B cell (primary cell): ENCODE data around the gene FBXO34. TPM values are rescaled to one million over a fixed set of nuclear protein-coding genes. Genes with fewer than 3 reads are reported as not detected.

Experiments used
- ATAC-seq: fragments of 200-7000 bp; cut with Tn5 transposase; one replicate; pipeline ENCODE4 v1.10.0; 2021; ENCODE audit warnings: low read depth, mild to moderate bottlenecking, moderate number of reproducible peaks, moderate library complexity
- CTCF ChIA-PET: fragments of 350-600 bp; sonication (Branson Sonifier 250); formaldehyde crosslinking; loops from one replicate; lab custom pipeline; 2021; ENCODE audit warnings: antibody characterized with exemption, inconsistent platforms; lab: Charles Lee
- POLR2A ChIA-PET: fragments of 350-600 bp; sonication (Branson Sonifier 250); formaldehyde crosslinking; loops from one replicate; lab custom pipeline; 2021; ENCODE audit warnings: antibody characterized with exemption; lab: Charles Lee
- DNase-seq: peaks from one replicate; pipeline ENCODE4 v3.0.0; 2013
- H2AFZ ChIP-seq: 2 replicates; pipeline ENCODE4 v1.6.1; 2012; ENCODE audit warnings: mild to moderate bottlenecking, low read depth, low read length; ENCODE audit not compliant: insufficient read depth, poor library complexity, severe bottlenecking
- H3K27ac ChIP-seq, 2 donors: 1 replicate in 1 of 2; 2 replicates in 1 of 2; pipeline ENCODE4 v1.5.1; 2012 to 2013; ENCODE audit warnings: low read length in 2 of 2, mild to moderate bottlenecking in 2 of 2, moderate library complexity in 1 of 2
- H3K27me3 ChIP-seq, 4 experiments: fragments of 200-600 bp in 1 of 4; sonication (generic) in 1 of 4; replicated peaks in 1 of 4; 1 replicate in 2 of 4; 2 replicates in 2 of 4; pipeline versions ENCODE4 v1.6.1 to v1.7.0; 2013 to 2016; ENCODE audit warnings: low read length in 3 of 4, mild to moderate bottlenecking in 2 of 4, mixed read lengths in 1 of 4, moderate library complexity in 1 of 4; ENCODE audit not compliant: insufficient read depth in 4 of 4, control insufficient read depth in 3 of 4; ENCODE audit errors: control extremely low read depth in 1 of 4
- H3K36me3 ChIP-seq, 2 experiments: replicated peaks in 1 of 2; 1 replicate in 1 of 2; 2 replicates in 1 of 2; pipeline versions ENCODE4 v1.6.1 to v1.7.1; 2013; ENCODE audit warnings: low read length in 1 of 2; ENCODE audit not compliant: insufficient read depth in 2 of 2, control insufficient read depth in 1 of 2; ENCODE audit errors: control extremely low read depth in 1 of 2, extremely low read depth in 1 of 2
- H3K4me1 ChIP-seq, 2 donors: fragments of 200-600 bp in 1 of 2; sonication (generic) in 1 of 2; 1 replicate in 1 of 2; 2 replicates in 1 of 2; pipeline versions ENCODE4 v1.5.1 to v1.6.1; 2013 to 2017; ENCODE audit warnings: low read length in 2 of 2; ENCODE audit not compliant: control insufficient read depth in 2 of 2, insufficient read depth in 2 of 2
- H3K4me2 ChIP-seq: replicated peaks from 2 replicates; pipeline ENCODE3; 2012; ENCODE audit warnings: mild to moderate bottlenecking, low read depth, low read length; ENCODE audit not compliant: poor library complexity, severe bottlenecking
- H3K4me3 ChIP-seq, 5 experiments: fragments of 200-600 bp in 1 of 5; sonication (generic) in 1 of 5; 1 replicate in 3 of 5; 2 replicates in 2 of 5; pipeline versions ENCODE4 v1.5.1 to v1.7.0; 2011 to 2016; ENCODE audit warnings: low read length in 4 of 5, mild to moderate bottlenecking in 4 of 5, low read depth in 2 of 5, control low read depth in 1 of 5, moderate library complexity in 1 of 5; ENCODE audit not compliant: insufficient read depth in 1 of 5; ENCODE audit errors: control extremely low read depth in 1 of 5, extremely low read depth in 1 of 5
- H3K79me2 ChIP-seq: fragments of 200-600 bp; sonication (generic); one replicate; pipeline ENCODE4 v1.6.0; 2016; ENCODE audit warnings: low read length; ENCODE audit not compliant: control insufficient read depth, insufficient read depth
- H3K9ac ChIP-seq: fragments of 200-600 bp; sonication (generic); 2 replicates; pipeline ENCODE4 v1.6.1; 2017; ENCODE audit warnings: mild to moderate bottlenecking, low read length, moderate library complexity
- H3K9me3 ChIP-seq, 3 donors: one replicate each; pipeline versions ENCODE4 v1.6.1 to v1.7.1; 2013; ENCODE audit warnings: low read length in 2 of 3; ENCODE audit not compliant: control insufficient read depth in 2 of 3, insufficient read depth in 1 of 3; ENCODE audit errors: control extremely low read depth in 1 of 3
- H4K20me1 ChIP-seq: 2 replicates; pipeline ENCODE4 v1.6.0; 2012; ENCODE audit warnings: mild to moderate bottlenecking, low read length; ENCODE audit not compliant: insufficient read depth, control insufficient read depth, poor library complexity, severe bottlenecking
- H3K27ac Mint-ChIP-seq: one replicate; pipeline ENCODE4 v1.8.0; 2021; ENCODE audit warnings: mixed read lengths
- H3K27me3 Mint-ChIP-seq: one replicate; pipeline ENCODE4 v1.8.0; 2021; ENCODE audit warnings: mixed read lengths
- H3K4me1 Mint-ChIP-seq: one replicate; pipeline ENCODE4 v1.8.0; 2021; ENCODE audit warnings: mixed read lengths
- H3K4me3 Mint-ChIP-seq: one replicate; pipeline ENCODE4 v1.8.0; 2021; ENCODE audit warnings: mixed read lengths
- H3K9me3 Mint-ChIP-seq: one replicate; pipeline ENCODE4 v1.8.0; 2022; ENCODE audit warnings: mixed read lengths; ENCODE audit not compliant: insufficient read depth
- CTCF ChIP-seq: fragments of 200-600 bp; IDR thresholded peaks from one replicate; pipeline ENCODE4 v1.8.0; 2022; ENCODE audit warnings: antibody characterized with exemption, mild to moderate bottlenecking
- EZH2 ChIP-seq: IDR thresholded peaks from 2 replicates; pipeline ENCODE4 v1.6.1; 2012; ENCODE audit warnings: borderline replicate concordance, low read depth, mild to moderate bottlenecking, moderate library complexity, low read length; ENCODE audit not compliant: insufficient read depth, poor library complexity, severe bottlenecking
- WGBS: methylation state at CpG from one replicate; pipeline ENCODE4 v1.1.5; 2013; ENCODE audit warnings: missing lambda C conversion rate; ENCODE audit not compliant: insufficient coverage; 5-methylcytosine and 5-hydroxymethylcytosine counted together
- intact Hi-C: fragments of 100-400 bp; cut with micrococcal nuclease; formaldehyde crosslinking; loops from one replicate; pipeline ENCODE4 v1.10.0; 2022
- polyA plus RNA-seq: library from polyadenylated mRNA; depleted of rRNA; stranded (reverse); fragments of >200 nt; gene quantifications from 2 replicates; pipeline ENCODE4 v1.2.3, GENCODE V29; 2012
- total RNA-seq, 2 donors: library from RNA; stranded (reverse); fragments of 120-200 nt in 1 of 2; gene quantifications; 1 replicate in 1 of 2; 2 replicates in 1 of 2; pipeline versions ENCODE4 v1.2.3 to v1.2.4, GENCODE V29; 2013 to 2022

Gene FBXO34
- total and polyA plus RNA-seq, 2 donors (not counting 1 experiment from before 2014, with no cell fraction given) = 8.1 to 27.5 TPM

GRCh38 chr14:55348766-55349453 is 77.7 kb downstream of the FBXO34 start:
- Histone ChIP-seq H3K36me3 (peaks cover 0 to 22% of the 10 kb centered on the region in 2 experiments), H3K27ac (peak overlapping the region in 1 of 2 donors; percentile 52), H3K4me2 (peak overlapping the region; percentile 33), H3K4me3 (no peak overlapping the region), H2AFZ (no peak overlapping the region), H3K9ac (no peak overlapping the region), H3K9me3 (no peaks in the 10 kb centered on the region), H3K27me3 (no peaks in the 10 kb centered on the region), H3K79me2 (peaks cover 34% of the 10 kb centered on the region), H4K20me1 (peaks cover 20% of the 10 kb centered on the region), H3K4me1 (peaks cover 10% of the 10 kb centered on the region in 2 donors)
- 57% methylated on average over 1 of the region's 4 CpGs for WGBS
- no peaks in the 10 kb centered on the region for H3K9me3 Mint-ChIP-seq
- no peaks in the 10 kb centered on the region for H3K27me3 Mint-ChIP-seq
- peak overlapping the region; percentile 68 for H3K27ac Mint-ChIP-seq
- peaks cover 42% of the 10 kb centered on the region for H3K4me1 Mint-ChIP-seq
- intact Hi-C loops = no loop called here
- ATAC-seq = peak; percentile 31
- TF ChIP-seq CTCF (no peak), EZH2 (no peak)
- DNase-seq = peak; percentile 20
- H3K4me3 Mint-ChIP-seq = peak overlapping the region; percentile 43
- CTCF ChIA-PET = interaction anchor here (1.4 kb wide), 1 partner anchor 103 kb away, joined by 3 read pairs; no protein-coding TSS in a partner anchor
- POLR2A ChIA-PET = no interaction called here

GRCh38 chr14:55349565-55349964 is 78.3 kb downstream of the FBXO34 start:
- no peaks in the 10 kb centered on the region for H3K9me3 ChIP-seq
- peak overlapping the region; percentile 33 for H3K4me2 ChIP-seq
- Mint-ChIP-seq H3K27ac (peak overlapping the region; percentile 68), H3K27me3 (no peaks in the 10 kb centered on the region), H3K4me1 (peaks cover 39% of the 10 kb centered on the region), H3K9me3 (no peaks in the 10 kb centered on the region), H3K4me3 (peak overlapping the region; percentile 65)
- no peak overlapping the region for H3K27ac ChIP-seq
- peaks cover 0 to 27% of the 10 kb centered on the region in 2 experiments for H3K36me3 ChIP-seq
- H3K4me1 ChIP-seq = peaks cover 10% of the 10 kb centered on the region in 2 donors
- DNase-seq (peak; percentile 26), ATAC-seq (peak; percentile 57)
- peaks cover 19% of the 10 kb centered on the region for H4K20me1 ChIP-seq
- WGBS = 81% methylated on average over 3 of the region's 12 CpGs
- no peak overlapping the region for H3K9ac ChIP-seq
- TF ChIP-seq CTCF (no peak), EZH2 (no peak)
- H3K79me2 ChIP-seq = peaks cover 30% of the 10 kb centered on the region
- intact Hi-C loops = no loop called here
- no peaks in the 10 kb centered on the region for H3K27me3 ChIP-seq
- H2AFZ ChIP-seq = no peak overlapping the region
- ChIA-PET CTCF (interaction anchor here (1.4 kb wide), 1 partner anchor 104 kb away, joined by 3 read pairs; no protein-coding TSS in a partner anchor), POLR2A (no interaction called here)
- H3K4me3 ChIP-seq = no peak overlapping the region
